ENCODE measurements around the gene ZNF483.

- TF ChIP-seq, protein P1, sequence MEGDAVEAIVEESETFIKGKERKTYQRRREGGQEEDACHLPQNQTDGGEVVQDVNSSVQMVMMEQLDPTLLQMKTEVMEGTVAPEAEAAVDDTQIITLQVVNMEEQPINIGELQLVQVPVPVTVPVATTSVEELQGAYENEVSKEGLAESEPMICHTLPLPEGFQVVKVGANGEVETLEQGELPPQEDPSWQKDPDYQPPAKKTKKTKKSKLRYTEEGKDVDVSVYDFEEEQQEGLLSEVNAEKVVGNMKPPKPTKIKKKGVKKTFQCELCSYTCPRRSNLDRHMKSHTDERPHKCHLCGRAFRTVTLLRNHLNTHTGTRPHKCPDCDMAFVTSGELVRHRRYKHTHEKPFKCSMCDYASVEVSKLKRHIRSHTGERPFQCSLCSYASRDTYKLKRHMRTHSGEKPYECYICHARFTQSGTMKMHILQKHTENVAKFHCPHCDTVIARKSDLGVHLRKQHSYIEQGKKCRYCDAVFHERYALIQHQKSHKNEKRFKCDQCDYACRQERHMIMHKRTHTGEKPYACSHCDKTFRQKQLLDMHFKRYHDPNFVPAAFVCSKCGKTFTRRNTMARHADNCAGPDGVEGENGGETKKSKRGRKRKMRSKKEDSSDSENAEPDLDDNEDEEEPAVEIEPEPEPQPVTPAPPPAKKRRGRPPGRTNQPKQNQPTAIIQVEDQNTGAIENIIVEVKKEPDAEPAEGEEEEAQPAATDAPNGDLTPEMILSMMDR (IDR thresholded peaks at IDR 0.05): no peak
- peak in 1 of 2 donors; percentile 54 for TF ChIP-seq POLR2A (IDR thresholded peaks at IDR 0.05)
Observed at GRCh38 chr9:111483439-111483857, 41.5 kb upstream of the ZNF483 start.
